Astrocyte (in vitro differentiated cells and primary cell): ENCODE results near the gene MRPS2. TPM values are rescaled to one million over a fixed set of nuclear protein-coding genes. Genes with fewer than 3 reads are reported as not detected.
A peak's percentile ranks its signal among the peaks of the same experiment; 100 is the strongest.

ENCODE experiments used
- DNase-seq: peaks from one replicate; pipeline ENCODE4 v3.0.0-alpha.2; 2010; ENCODE audit warnings: low read depth
- FAIRE-seq: peaks from 2 replicates; lab custom pipeline; 2011; peaks lifted over from hg19 to GRCh38; lab: Jason Lieb, UNC
- H2AFZ ChIP-seq: 2 replicates; pipeline ENCODE4 v1.6.0; 2012; ENCODE audit warnings: low read depth, low read length, inconsistent platforms
- H3K27ac ChIP-seq: 2 replicates; pipeline ENCODE4 v1.5.1; 2011; ENCODE audit warnings: low read depth, low read length, inconsistent platforms
- H3K27me3 ChIP-seq: 2 replicates; pipeline ENCODE4 v1.6.0; 2011; ENCODE audit warnings: low read length, inconsistent platforms; ENCODE audit not compliant: insufficient read depth
- H3K36me3 ChIP-seq: 2 replicates; pipeline ENCODE4 v1.5.1; 2011; ENCODE audit warnings: low read length, inconsistent platforms; ENCODE audit not compliant: insufficient read depth
- H3K4me1 ChIP-seq: 2 replicates; pipeline ENCODE4 v1.5.1; 2011; ENCODE audit warnings: low read length, inconsistent platforms; ENCODE audit not compliant: insufficient read depth
- H3K4me2 ChIP-seq: 2 replicates; pipeline ENCODE4 v1.6.0; 2012; ENCODE audit warnings: low read length, inconsistent platforms
- H3K4me3 ChIP-seq: 2 replicates; pipeline ENCODE4 v1.5.1; 2011; ENCODE audit warnings: low read depth, mild to moderate bottlenecking, low read length, inconsistent platforms; ENCODE audit not compliant: insufficient read depth
- H3K79me2 ChIP-seq: 2 replicates; pipeline ENCODE4 v1.6.0; 2012; ENCODE audit warnings: mild to moderate bottlenecking, low read length, inconsistent platforms; ENCODE audit not compliant: insufficient read depth
- H3K9ac ChIP-seq: 2 replicates; pipeline ENCODE4 v1.6.0; 2012; ENCODE audit warnings: mild to moderate bottlenecking, low read length, inconsistent platforms
- H3K9me3 ChIP-seq: 2 replicates; pipeline ENCODE4 v1.5.1; 2012; ENCODE audit warnings: low read depth, mild to moderate bottlenecking, low read length, inconsistent platforms; ENCODE audit not compliant: insufficient read depth
- H4K20me1 ChIP-seq: 2 replicates; pipeline ENCODE4 v1.6.0; 2012; ENCODE audit warnings: low read length, inconsistent platforms; ENCODE audit not compliant: insufficient read depth
- H3K27ac Mint-ChIP-seq: one replicate; pipeline ENCODE4 v1.8.0; 2021; ENCODE audit warnings: mild to moderate bottlenecking, mixed read lengths; ENCODE audit not compliant: unreplicated experiment
- H3K27me3 Mint-ChIP-seq: one replicate; pipeline ENCODE4 v1.8.0; 2021; ENCODE audit warnings: low read depth, mixed read lengths; ENCODE audit not compliant: unreplicated experiment
- H3K36me3 Mint-ChIP-seq: one replicate; pipeline ENCODE4 v1.8.0; 2021; ENCODE audit warnings: low read depth, mixed read lengths; ENCODE audit not compliant: unreplicated experiment
- H3K4me1 Mint-ChIP-seq: one replicate; pipeline ENCODE4 v1.8.0; 2021; ENCODE audit warnings: low read depth, mixed read lengths; ENCODE audit not compliant: unreplicated experiment
- H3K4me3 Mint-ChIP-seq: one replicate; pipeline ENCODE4 v1.8.0; 2021; ENCODE audit warnings: mild to moderate bottlenecking, moderate library complexity, mixed read lengths; ENCODE audit not compliant: unreplicated experiment
- H3K9me3 Mint-ChIP-seq: one replicate; pipeline ENCODE4 v1.8.0; 2021; ENCODE audit warnings: mild to moderate bottlenecking, mixed read lengths; ENCODE audit not compliant: unreplicated experiment
- CTCF ChIP-seq: IDR thresholded peaks from 2 replicates; pipeline ENCODE4 v1.5.1; 2011; ENCODE audit warnings: low read depth, mild to moderate bottlenecking, inconsistent platforms, low read length, moderate library complexity; ENCODE audit not compliant: insufficient read depth
- EZH2 ChIP-seq: IDR thresholded peaks from 2 replicates; pipeline ENCODE4 v1.6.1; 2012; ENCODE audit warnings: mild to moderate bottlenecking, low read length, inconsistent platforms; ENCODE audit not compliant: insufficient read depth
- total RNA-seq: library from RNA; stranded (reverse); gene quantifications from 2 replicates; pipeline ENCODE4 v1.2.1, GENCODE V29; 2021

The MRPS2 gene
- total RNA-seq, 1 donor from 2014 or later = 38.6 TPM

GRCh38 chr9:135478191-135478590 lies 22.3 kb upstream of the MRPS2 start:
- DNase-seq = no peak
- no peaks in the 10 kb centered on the region for H3K36me3 Mint-ChIP-seq
- H3K27me3 ChIP-seq = no peaks in the 10 kb centered on the region
- peaks cover 4% of the 10 kb centered on the region for H3K27me3 Mint-ChIP-seq
- no peaks in the 10 kb centered on the region for H3K9me3 Mint-ChIP-seq
- no peaks in the 10 kb centered on the region for H3K4me1 Mint-ChIP-seq
- no peak overlapping the region for H2AFZ ChIP-seq
- H3K4me3 ChIP-seq = no peak overlapping the region
- no peaks in the 10 kb centered on the region for H3K36me3 ChIP-seq
- no peak for FAIRE-seq
- H4K20me1 ChIP-seq = peaks cover 13% of the 10 kb centered on the region
- no peak overlapping the region for H3K27ac ChIP-seq
- H3K4me2 ChIP-seq = no peak overlapping the region
- H3K27ac Mint-ChIP-seq = no peak overlapping the region
- peak overlapping the region; percentile 84 for H3K4me3 Mint-ChIP-seq
- no peaks in the 10 kb centered on the region for H3K4me1 ChIP-seq
- no peak for TF ChIP-seq CTCF
- H3K9ac ChIP-seq = no peak overlapping the region
- no peaks in the 10 kb centered on the region for H3K9me3 ChIP-seq
- H3K79me2 ChIP-seq = no peaks in the 10 kb centered on the region

DNA sequence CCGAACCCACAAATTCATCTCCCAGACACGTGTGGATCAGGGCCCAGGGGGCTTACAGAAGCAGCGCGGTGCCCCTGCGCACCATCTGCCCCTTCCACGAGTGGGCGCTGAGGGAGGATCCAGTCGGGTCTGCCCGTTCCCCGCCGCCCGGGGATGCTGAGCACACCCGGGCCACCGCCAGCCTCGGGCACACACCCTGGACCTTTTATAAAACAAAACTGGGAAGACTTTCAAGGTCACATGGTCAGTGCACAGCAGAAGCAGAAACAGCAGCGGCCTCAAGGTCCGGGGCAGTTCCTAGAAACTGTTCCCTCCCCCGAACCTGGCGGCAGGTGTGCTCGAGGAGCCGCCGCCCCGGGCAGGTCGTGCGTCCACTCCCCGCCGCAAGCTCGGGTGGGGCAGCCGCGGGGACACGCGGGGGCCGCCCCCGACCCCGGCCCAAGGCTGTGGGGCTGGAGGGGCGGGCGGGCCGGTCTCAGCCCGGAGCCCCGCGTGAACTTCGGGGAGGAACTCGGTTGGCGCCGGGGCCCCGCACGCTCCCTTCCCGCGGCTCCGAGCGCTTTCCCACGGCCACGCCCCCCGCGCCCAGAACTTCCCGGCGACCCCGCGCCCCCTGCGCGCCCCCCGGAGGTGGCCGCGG lies 21.5 kb upstream of the MRPS2 start:
- Mint-ChIP-seq H3K4me1 (no peaks in the 10 kb centered on the region), H3K9me3 (no peaks in the 10 kb centered on the region), H3K27ac (peak overlapping the region; percentile 53), H3K27me3 (no peaks in the 10 kb centered on the region), H3K36me3 (peaks cover 2% of the 10 kb centered on the region), H3K4me3 (peak overlapping the region; percentile 84)
- no peak for FAIRE-seq
- peak overlapping the region; percentile 75 for H3K4me2 ChIP-seq
- no peak overlapping the region for H3K27ac ChIP-seq
- no peaks in the 10 kb centered on the region for H3K4me1 ChIP-seq
- H3K36me3 ChIP-seq = no peaks in the 10 kb centered on the region
- H4K20me1 ChIP-seq = peaks cover 13% of the 10 kb centered on the region
- H3K4me3 ChIP-seq = no peak overlapping the region
- H3K9ac ChIP-seq = no peak overlapping the region
- no peak for DNase-seq
- no peaks in the 10 kb centered on the region for H3K9me3 ChIP-seq
- TF ChIP-seq CTCF (no peak), EZH2 (no peak)
- H3K27me3 ChIP-seq = no peaks in the 10 kb centered on the region
- no peaks in the 10 kb centered on the region for H3K79me2 ChIP-seq
- H2AFZ ChIP-seq = peak overlapping the region; percentile 41

DNA sequence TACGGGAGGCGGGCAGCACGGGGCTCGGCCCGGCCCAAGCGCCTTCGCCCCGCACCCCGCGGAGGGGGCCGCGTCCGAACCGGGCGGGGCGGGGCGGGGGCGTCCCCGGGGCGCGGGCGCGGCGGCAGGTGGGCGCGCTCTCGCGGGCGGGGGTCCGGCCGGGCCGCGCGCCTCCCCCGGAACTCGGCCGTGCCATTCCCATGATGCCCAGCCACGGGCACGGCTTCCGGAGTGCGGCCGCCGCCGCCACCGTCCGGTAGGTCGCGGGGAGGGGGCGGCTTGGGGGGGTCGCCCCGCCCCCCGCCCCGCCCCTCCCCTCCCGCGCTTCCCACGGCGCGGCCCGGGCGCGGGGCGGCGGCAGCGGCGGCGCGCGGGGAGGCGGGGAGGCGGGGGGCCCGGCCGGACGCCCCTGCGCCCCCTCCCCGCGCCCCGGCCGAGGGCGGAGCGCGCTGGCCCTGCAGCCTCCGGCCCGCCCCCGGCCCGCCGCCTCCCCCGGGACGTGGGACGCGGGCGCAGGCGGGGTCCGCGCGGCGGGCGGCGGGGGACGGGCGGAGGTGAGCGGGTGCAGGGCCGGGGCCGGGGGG lies 20.9 kb upstream of the MRPS2 start, which contains the start of gene PPP1R26:
TSS of gene PPP1R26 (plus strand) at position 314 of the 584 bp plus-strand sequence. CDS start 4,729 bp downstream, outside the sequence.
- Histone ChIP-seq H3K9me3 (no peaks in the 10 kb centered on the region), H3K27me3 (no peaks in the 10 kb centered on the region), H3K27ac (no peak within 1 kb of the TSS), H3K4me2 (peak within 1 kb of the TSS; percentile 97), H3K36me3 (no peaks in the 10 kb centered on the region), H3K4me1 (no peaks in the 10 kb centered on the region), H3K79me2 (no peaks in the 10 kb centered on the region), H3K4me3 (peak within 1 kb of the TSS; percentile 69), H2AFZ (peak within 1 kb of the TSS; percentile 88), H3K9ac (peak within 1 kb of the TSS; percentile 75), H4K20me1 (peaks cover 7% of the 10 kb centered on the region)
- TF ChIP-seq EZH2 (no peak), CTCF (no peak)
- DNase-seq (no peak), FAIRE-seq (no peak)
- Mint-ChIP-seq H3K4me1 (no peaks in the 10 kb centered on the region), H3K27ac (peak within 1 kb of the TSS; percentile 53), H3K4me3 (peak within 1 kb of the TSS; percentile 84), H3K36me3 (peaks cover 2% of the 10 kb centered on the region), H3K9me3 (no peaks in the 10 kb centered on the region), H3K27me3 (no peaks in the 10 kb centered on the region)
